Stimulated activated CD8-positive, alpha-beta memory T cell treated with anti-CD3 and anti-CD28 coated beads, Interleukin-12 subunit alpha, Interleukin-12 subunit beta, amount 100 ng/mL, for 4 hours (primary cell): ENCODE results near the gene APOA1.

Source experiments
- DNase-seq: peaks from one replicate; pipeline ENCODE4 v3.0.0-alpha.2; 2020; ENCODE audit warnings: low read depth

APOA1 gene

DNA sequence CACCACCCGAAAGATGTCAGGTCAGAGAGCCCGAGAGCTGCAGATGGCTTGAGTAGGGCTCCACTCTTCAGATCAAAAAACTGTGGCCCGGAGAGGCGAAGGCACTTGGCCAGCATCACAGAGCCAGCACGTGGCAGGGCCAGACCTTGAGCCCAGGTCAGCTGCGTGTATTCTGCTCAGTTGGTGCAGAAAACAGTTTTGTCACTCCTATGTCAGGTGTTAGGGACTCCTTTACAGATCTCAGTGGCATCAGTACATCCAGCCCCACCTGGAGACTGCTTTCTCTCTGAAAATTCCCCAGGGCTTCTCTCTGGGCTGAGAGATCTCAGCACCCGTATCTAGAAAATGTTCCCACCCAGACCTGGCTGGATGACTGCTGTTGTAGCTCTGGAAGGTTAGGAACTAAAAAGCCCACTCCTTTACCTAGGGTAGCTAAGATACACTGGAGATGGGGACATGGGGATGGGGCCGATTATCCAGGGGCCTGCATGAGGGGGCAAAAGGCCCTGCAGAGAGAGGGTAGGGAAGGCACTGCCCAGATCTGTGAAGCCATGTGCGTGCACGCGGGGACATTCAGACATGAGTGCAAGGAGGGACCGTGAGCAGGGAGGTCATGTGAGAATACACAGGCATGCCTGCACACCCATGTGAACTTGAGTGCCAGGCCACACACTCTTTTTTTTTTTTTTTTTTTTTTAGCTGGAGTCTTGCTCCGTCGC is 3.4 kb downstream of the APOA1 start:
- no peak for DNase-seq

DNA sequence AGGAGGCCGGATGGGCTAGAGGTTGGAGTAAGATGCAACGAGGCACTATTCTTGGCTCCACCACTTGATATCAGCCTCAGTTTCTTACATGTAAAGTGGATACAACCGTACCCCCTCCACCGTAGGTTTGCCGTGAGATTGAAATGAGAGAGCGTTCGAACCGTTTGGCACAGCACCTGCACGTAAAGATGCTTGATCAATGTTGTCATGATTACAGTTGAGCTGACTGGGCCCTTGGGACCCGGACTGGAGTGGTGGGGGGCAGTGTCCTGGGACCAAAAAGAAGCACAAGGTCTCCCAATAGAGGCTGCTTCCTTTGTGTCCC is 4.0 kb downstream of the APOA1 start:
- no peak for DNase-seq

DNA sequence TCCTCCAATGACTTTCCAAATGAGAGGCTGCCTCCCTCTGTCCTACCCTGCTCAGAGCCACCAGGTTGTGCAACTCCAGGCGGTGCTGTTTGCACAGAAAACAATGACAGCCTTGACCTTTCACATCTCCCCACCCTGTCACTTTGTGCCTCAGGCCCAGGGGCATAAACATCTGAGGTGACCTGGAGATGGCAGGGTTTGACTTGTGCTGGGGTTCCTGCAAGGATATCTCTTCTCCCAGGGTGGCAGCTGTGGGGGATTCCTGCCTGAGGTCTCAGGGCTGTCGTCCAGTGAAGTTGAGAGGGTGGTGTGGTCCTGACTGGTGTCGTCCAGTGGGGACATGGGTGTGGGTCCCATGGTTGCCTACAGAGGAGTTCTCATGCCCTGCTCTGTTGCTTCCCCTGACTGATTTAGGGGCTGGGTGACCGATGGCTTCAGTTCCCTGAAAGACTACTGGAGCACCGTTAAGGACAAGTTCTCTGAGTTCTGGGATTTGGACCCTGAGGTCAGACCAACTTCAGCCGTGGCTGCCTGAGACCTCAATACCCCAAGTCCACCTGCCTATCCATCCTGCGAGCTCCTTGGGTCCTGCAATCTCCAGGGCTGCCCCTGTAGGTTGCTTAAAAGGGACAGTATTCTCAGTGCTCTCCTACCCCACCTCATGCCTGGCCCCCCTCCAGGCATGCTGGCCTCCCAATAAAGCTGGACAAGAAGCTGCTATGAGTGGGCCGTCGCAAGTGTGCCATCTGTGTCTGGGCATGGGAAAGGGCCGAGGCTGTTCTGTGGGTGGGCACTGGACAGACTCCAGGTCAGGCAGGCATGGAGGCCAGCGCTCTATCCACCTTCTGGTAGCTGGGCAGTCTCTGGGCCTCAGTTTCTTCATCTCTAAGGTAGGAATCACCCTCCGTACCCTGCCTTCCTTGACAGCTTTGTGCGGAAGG is 4.8 kb downstream of the APOA1 start:
- DNase-seq = no peak

DNA sequence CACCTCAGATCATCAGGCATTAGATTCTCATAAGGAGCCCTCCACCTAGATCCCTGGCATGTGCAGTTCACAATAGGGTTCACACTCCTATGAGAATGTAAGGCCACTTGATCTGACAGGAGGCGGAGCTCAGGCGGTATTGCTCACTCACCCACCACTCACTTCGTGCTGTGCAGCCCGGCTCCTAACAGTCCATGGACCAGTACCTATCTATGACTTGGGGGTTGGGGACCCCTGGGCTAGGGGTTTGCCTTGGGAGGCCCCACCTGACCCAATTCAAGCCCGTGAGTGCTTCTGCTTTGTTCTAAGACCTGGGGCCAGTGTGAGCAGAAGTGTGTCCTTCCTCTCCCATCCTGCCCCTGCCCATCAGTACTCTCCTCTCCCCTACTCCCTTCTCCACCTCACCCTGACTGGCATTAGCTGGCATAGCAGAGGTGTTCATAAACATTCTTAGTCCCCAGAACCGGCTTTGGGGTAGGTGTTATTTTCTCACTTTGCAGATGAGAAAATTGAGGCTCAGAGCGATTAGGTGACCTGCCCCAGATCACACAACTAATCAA is 5.6 kb downstream of the APOA1 start:
- no peak for DNase-seq

DNA sequence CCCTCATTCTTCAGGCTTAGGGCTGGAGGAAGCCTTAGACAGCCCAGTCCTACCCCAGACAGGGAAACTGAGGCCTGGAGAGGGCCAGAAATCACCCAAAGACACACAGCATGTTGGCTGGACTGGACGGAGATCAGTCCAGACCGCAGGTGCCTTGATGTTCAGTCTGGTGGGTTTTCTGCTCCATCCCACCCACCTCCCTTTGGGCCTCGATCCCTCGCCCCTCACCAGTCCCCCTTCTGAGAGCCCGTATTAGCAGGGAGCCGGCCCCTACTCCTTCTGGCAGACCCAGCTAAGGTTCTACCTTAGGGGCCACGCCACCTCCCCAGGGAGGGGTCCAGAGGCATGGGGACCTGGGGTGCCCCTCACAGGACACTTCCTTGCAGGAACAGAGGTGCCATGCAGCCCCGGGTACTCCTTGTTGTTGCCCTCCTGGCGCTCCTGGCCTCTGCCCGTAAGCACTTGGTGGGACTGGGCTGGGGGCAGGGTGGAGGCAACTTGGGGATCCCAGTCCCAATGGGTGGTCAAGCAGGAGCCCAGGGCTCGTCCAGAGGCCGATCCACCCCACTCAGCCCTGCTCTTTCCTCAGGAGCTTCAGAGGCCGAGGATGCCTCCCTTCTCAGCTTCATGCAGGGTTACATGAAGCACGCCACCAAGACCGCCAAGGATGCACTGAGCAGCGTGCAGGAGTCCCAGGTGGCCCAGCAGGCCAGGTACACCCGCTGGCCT is 7.1 kb downstream of the APOA1 start:
- DNase-seq = no peak

DNA sequence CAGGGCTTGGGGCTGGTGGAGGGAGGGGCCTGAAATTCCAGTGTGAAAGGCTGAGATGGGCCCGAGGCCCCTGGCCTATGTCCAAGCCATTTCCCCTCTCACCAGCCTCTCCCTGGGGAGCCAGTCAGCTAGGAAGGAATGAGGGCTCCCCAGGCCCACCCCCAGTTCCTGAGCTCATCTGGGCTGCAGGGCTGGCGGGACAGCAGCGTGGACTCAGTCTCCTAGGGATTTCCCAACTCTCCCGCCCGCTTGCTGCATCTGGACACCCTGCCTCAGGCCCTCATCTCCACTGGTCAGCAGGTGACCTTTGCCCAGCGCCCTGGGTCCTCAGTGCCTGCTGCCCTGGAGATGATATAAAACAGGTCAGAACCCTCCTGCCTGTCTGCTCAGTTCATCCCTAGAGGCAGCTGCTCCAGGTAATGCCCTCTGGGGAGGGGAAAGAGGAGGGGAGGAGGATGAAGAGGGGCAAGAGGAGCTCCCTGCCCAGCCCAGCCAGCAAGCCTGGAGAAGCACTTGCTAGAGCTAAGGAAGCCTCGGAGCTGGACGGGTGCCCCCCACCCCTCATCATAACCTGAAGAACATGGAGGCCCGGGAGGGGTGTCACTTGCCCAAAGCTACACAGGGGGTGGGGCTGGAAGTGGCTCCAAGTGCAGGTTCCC is 7.8 kb downstream of the APOA1 start, which contains the start of gene APOC3:
TSS of gene APOC3 (plus strand) at position 383 of the 659 bp plus-strand sequence. CDS start 676 bp downstream, outside the sequence.
- DNase-seq = no peak

DNA sequence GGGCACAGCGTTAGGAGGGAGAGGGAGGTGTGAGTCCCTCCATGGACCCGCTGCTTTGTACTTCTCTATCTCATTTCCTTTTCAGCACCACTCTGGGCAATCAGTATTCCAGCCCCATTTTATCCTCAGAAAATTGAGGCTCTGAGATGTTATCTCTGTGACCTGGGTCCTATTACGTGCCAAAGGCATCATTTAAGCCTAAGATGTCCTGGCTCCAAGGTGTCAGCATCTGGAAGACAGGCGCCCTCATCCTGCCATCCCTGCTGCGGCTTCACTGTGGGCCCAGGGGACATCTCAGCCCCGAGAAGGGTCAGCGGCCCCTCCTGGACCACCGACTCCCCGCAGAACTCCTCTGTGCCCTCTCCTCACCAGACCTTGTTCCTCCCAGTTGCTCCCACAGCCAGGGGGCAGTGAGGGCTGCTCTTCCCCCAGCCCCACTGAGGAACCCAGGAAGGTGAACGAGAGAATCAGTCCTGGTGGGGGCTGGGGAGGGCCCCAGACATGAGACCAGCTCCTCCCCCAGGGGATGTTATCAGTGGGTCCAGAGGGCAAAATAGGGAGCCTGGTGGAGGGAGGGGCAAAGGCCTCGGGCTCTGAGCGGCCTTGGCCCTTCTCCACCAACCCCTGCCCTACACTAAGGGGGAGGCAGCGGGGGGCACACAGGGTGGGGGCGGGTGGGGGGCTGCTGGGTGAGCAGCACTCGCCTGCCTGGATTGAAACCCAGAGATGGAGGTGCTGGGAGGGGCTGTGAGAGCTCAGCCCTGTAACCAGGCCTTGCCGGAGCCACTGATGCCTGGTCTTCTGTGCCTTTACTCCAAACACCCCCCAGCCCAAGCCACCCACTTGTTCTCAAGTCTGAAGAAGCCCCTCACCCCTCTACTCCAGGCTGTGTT is 8.5 kb downstream of the APOA1 start:
- DNase-seq = no peak

DNA sequence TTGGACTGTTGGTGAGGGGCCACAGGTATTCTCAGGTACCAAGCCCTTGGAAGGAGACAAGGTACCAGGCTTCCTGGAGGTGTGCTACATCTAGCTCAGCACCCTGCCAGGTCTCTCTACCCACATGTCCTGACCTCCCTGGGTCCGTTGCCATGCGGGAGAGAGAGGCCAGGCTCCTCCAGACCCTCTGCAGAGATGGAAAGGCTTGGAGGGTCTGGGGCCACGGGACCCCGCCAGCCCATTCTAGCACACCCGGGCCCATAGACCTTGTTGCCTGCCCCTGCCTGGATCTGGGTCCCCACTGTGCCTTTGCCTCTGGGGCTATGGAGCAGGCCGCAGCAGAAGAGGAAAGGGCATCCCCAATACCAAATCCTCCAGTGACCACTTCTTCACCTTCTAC is 10.0 kb downstream of the APOA1 start:
- no peak for DNase-seq

DNA sequence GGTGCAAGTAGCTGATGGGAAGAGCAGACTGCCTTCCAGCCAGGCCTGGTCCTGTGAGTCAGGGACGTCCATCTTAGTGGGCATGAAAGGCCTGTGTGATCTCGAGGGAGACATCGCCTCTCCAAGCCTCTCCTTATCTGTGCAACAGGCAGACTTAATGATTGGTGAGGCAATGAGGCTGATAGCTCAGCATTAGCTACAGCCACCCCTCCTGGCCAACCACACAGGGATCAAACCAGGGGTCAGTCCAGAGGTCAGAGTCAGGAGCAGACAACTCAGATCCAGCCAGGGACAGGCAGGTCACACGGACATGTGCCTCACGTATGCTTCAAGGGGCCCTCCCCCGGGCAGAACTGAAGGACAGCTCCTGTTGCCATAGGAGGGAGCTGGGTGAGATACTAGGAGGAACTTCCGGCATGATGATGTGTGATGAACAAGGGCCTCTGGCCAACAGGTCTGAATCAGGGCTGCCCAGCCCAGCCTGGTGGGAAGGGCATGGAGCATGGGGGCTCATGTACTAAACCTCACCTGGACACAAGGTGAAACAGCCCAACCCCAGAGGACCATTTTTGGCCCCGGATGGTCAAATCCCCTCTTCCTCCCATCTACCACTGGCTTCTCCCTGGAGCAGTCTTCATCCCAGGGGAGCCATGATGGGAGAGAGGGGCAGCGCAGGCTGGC is 10.5 kb downstream of the APOA1 start:
- no peak for DNase-seq

DNA sequence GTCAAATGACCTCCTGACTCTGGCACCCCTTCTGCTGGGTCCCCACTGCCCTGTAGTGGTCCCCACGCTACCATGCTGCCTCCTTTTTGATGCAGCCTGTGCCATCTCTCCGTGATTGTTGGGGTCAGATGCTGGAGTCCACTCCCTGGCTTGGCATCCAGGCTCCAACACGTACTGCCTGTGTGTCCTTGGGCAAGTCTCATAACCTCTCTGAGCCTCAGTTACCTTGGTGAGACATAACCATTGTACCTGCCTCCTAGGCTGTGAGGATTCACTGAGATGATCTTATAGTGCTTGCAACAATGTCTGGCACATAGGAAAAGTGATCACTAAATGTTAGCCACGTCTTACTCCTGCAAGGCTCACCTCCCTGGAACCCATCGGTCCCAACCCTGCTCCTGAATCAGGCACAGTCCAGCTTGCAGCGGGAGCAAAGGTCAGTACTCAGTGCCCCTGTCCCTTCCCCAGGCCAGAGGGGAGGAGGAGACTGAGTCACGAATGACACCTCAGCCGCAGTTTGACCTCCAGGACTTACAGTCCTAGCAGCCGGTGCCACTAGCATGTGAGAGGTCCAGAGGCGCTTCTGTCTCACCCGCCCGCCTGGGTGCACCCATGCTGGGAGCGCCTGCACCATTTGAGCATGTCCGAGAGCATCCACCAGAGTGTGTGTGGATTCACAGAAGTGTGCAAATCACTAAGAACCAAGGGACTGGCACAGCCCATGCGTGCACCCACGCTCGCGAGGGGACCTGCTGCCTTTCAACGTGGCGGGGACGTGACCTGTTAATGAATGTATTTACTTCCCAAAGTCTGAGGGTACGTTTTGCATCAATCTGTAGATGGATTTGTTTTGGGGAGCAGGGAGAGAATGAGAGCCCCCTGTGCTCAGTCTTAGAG is 11.3 kb downstream of the APOA1 start:
- no peak for DNase-seq

DNA sequence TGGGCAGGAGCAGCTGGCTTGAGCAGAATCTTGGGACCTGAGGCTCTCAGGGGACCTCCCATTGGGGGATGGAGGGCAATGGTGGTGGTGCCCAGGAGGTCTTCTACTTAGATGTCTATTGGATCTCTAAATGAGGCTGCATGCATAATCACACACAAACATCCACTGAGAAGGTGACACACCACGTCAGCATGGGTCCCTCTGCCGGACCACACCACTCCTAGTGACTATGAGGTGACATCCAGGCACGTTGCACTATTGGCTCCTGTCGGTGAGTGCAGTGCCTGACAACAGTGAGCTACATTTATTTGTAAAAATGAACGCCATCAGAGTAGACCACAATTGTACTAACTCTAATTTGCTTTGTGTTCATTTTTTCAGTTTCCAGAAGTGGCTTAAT is 12.0 kb downstream of the APOA1 start:
- DNase-seq = no peak

DNA sequence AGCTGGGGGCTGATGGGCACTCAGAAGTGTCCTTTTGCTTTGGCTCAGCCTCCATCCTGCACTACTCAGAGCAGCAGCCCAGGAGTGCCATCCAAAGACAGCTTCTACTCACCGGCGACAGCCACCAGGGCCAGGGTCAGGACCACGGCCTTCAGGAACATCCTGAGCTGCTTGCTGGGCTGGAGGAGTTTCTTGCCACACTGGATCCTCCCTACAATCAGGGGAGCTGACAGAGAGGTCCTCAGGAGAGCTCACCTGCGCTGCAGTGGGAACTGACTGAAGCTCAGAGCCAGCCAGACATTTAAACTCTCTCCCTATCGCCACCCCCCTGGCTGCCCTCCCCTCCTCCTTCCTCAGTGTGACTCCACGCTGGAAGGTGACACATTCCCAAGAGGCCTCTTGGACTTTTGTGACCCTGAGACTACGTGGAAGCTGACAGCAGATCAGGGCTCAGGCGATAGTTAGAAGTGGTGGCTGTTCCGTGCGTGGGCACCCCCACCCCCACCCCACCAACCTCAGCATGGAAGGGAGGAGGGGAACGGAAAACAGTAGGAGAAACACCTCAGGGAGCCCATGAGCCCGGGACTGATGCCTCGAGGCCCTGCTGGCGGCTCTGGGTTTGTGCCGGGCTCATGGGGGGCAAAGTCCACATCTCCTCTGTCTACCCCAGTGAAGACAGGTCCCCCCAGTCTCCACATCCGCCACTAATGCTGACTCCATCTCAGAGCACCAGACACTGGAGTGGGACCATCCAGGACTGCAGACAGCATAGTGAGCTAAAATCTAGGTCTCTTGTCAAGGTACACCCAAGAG is 14.2 kb downstream of the APOA1 start, which contains the start of gene APOA4:
TSS of gene APOA4 (minus strand) at position 274 of the 813 bp plus-strand sequence. CDS start at position 161, 113 bp downstream.
- DNase-seq = no peak

DNA sequence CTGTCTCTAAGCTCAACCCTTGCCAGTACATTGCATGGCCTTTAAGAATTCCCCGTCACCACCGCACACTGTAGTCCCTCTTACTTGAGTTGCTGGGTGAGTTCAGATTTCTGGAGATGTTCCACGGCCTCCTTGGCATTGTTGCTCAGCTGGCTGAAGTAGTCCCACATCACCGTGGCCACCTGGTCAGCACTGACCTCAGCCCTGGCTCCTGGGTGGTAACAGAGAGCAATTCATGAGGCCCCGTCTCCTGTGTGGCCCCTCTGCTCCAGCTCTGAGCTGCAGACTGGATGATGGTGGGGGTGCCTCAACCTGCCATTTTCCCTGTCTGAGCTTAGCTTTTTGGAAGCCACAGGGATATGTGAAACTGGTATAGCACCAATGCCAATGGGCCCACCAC is 14.8 kb downstream of the APOA1 start:
- DNase-seq = no peak

DNA sequence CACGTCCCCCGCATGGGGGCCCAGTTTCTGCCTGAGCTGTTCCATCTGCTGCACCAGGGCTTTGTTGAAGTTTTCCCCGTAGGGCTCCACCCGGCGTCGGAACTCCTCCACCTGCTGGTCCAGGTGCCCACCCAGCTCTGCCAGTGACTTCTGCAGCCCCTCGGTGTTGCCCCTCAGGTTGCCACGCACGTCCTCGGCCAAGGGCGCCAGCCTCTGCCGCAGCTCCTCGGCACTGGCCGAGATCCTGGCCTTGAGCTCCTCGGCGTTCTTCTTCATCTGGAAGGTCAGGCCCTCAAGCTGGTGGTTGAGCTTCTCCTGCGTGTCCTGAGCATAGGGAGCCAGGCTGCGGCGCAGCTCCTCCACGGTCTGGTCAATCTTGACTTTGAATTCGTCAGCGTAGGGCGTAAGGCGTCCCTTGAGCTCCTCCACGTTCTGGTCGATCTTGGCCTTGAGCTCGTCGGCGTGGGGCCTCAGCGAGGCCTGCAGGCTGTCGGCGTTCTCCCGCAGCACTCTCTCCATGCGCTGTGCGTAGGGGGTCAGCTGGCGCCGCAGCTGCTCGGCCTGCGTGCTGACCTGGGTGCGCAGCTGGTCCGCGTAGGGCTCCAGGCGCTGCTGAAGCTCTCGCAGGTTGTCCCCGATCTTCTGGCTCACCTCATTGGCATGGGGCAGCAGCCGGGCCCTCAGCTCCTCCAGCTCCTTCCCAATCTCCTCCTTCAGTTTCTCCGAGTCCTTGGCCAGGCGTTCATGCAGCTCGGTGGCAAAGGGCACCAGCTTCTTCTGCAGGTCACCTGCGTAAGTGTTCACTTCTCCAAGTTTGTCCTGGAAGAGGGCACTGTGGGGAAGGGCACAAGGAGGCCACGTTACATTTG is 16.1 kb downstream of the APOA1 start:
- no peak for DNase-seq

DNA sequence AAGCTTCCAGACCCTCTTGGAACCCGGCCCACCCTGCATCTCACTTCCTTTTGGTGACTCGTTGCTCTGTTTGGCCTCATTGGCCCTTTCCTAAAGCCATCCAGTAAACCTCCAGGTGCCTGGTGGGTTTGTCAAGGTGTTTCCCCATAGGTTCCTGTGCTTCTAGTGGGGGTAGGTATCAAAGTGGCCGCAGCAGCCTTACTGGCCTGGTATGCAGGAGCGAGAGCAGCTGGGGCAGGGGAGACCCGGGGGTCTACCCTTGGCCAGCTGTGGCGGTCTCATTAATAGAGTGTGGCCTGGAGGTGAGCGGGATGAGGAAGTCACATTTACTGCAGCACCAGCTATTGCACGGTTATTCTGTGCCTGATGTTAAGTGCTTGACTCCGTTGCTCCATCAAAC is 18.4 kb downstream of the APOA1 start:
- no peak for DNase-seq

DNA sequence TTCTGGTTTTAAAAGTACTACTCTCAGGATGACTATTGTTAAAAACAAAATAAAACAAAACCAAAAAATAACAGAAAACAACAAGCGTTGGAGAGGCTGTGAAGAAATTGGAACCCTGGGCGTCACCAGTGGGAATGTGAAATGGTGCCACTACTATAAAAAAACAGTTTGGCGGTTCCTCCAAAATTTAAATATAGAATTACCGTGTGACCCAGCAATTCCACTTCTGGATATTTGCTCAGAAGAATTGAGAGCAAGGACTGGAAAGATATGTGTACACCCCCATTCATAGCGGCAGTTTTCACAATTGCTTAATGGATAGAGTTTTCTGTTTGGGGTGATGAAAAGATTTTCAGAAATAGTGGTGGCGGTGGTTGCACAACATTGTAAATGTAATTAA is 22.9 kb downstream of the APOA1 start:
- no peak for DNase-seq
